ENCODE results near the gene PRLH. TPM values are rescaled to one million over a fixed set of nuclear protein-coding genes. Genes with fewer than 3 reads are reported as not detected.

Gene PRLH
- total and polyA plus RNA-seq, 2 of the 13 experiments (the other 11 are each of a cell fraction or from before 2014, with no cell fraction given), result not detected

- no peak for TF ChIP-seq AKNA (CRISPR knock-in tag; IDR thresholded peaks at IDR 0.05; ENCODE audit: borderline replicate concordance)
- TF ChIP-seq SSRP1 (CRISPR knock-in tag; IDR thresholded peaks at IDR 0.05), result no peak
- no peak for TF ChIP-seq CEBPZ (IDR thresholded peaks at IDR 0.05; ENCODE audit: low read length)
- no peak for TF ChIP-seq ZNF761 (CRISPR knock-in tag; conservative IDR thresholded peaks at IDR 0.05)
- no peak for TF ChIP-seq ZNF766 (CRISPR knock-in tag; IDR thresholded peaks at IDR 0.05; ENCODE audit: borderline replicate concordance)
- TF ChIP-seq ZNF790 (CRISPR knock-in tag; IDR thresholded peaks at IDR 0.05; ENCODE audit: borderline replicate concordance), result no peak
- no peak for TF ChIP-seq ZGPAT (CRISPR knock-in tag; IDR thresholded peaks at IDR 0.05)
- TF ChIP-seq ZNF253 (CRISPR knock-in tag; IDR thresholded peaks at IDR 0.05; ENCODE audit: borderline replicate concordance), result no peak
- TF ChIP-seq ZNF512B (CRISPR knock-in tag; IDR thresholded peaks at IDR 0.05; ENCODE audit: borderline replicate concordance), result no peak
- no peak for TF ChIP-seq SMAD1 (CRISPR knock-in tag; IDR thresholded peaks at IDR 0.05; ENCODE audit: borderline replicate concordance, low read depth)
- TF ChIP-seq MEF2D (CRISPR knock-in tag; IDR thresholded peaks at IDR 0.05), result peak; percentile 46; the same call in 1 of the 2 replicates
- TF ChIP-seq CEBPG (CRISPR knock-in tag; IDR thresholded peaks at IDR 0.05), result no peak
- no peak for TF ChIP-seq KLF11 (CRISPR knock-in tag; IDR thresholded peaks at IDR 0.05)
- no peak for TF ChIP-seq ZNF17 (CRISPR knock-in tag; IDR thresholded peaks at IDR 0.05)
- no peak for TF ChIP-seq ZFP41 (CRISPR knock-in tag; IDR thresholded peaks at IDR 0.05; ENCODE audit: borderline replicate concordance)
Observed at GRCh38 chr2:237549643-237550415, 16.5 kb upstream of the PRLH start (continued).
